Measurements from ENCODE around the gene TMIE.
A peak's percentile ranks its signal among the peaks of the same experiment; 100 is the strongest.
"Not testable (repeated sequence)": the region's sequence is repeated elsewhere in the genome, so short reads cannot be mapped to it uniquely, and the experiment has no call there.

TMIE gene

DNA sequence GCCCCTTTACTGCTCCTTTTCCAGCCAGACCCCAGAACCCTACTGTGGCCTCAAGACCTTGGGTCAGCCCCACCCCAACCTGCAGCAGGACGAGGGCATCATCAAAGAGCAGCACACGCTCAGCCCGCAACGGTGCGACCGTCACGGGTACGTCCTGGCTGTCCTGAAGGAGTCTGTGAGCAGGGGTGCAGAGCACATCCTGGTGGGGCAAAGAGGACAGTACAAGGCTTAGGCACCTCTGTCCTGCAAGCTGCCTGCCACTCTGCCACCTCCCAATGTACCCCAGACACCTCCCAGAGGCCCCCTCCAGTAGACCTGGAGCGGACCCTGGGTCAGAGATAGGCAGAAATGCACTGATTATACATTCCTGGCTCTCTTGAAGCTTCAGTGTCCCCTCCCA is 15.7 kb upstream of the TMIE start:
- DNase-seq (ENCODE audit: low read depth in 2 of 2): no peak

DNA sequence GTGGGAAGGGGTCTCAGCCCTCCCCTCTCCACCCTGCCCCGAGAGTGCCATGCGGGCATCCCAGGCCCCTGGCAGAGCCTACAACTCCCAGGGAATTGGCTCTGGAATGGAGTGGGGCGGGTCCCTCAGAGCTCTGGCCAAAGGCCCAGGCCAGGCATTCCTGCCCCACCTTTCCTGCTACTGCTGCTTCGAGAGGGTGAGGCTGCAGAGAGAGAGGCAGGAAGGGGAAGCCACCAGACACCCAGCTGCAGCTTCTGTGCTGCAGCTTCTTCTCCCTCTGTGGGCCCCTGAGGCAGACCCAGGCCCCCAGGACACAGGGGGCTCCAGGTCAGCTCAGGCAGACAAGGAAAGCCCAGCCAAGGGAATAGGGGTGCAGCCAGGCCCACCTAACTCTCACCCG is 10.4 kb upstream of the TMIE start:
- DNase-seq (ENCODE audit: low read depth in 2 of 2): no peak

GRCh38 chr3:46692566-46692990 is 8.6 kb upstream of the TMIE start:
- no peak for DNase-seq (ENCODE audit: low read depth in 2 of 2)

DNA sequence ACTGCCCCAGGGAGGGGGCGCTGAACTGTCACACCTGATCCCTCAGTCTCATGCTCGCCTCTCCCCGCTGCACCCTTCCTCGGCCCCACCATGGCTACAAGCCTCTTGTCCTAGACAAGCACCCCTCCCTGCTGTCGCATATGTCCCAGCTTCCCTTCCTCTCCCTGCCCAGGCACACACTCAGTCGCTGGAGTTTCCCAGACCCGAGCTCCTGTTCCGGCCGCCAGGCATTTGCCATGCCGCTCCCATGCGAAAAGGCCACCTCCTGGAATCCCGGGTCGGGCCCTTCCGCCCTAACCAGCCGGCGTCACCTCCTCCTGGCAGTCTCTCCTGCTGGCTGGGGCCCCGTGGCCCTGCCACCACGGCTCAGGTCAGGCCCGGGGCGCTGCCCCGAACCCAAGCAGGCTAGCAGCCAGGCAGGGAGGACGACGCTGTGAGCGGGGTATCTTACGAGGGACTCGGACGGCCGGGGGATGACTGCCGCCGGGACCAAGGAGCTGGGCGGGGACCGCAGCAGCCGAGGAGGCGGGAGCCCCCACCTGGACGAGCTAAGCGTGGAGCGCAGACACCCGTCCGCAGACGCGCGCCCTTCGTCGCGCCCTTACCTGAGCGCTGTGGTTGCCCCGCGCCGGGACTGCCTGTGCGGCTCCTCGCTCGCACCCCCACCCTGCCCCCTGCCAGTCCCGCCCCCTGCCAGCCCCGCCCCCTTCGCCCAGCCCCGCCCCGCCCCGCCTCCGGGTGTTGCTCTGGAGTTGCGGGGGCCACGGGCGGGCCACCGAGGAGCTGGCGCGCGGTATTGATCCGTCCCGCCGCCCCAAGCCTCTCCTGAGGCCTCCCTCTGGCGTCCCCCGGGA is 7.9 kb upstream of the TMIE start, which contains the start of gene ALS2CL:
ALS2CL (minus strand) TSS at position 642 of the 854 bp plus-strand sequence. CDS start 4,239 bp downstream, outside the sequence.
- DNase-seq (ENCODE audit: low read depth in 2 of 2): peak; percentile 49

DNA sequence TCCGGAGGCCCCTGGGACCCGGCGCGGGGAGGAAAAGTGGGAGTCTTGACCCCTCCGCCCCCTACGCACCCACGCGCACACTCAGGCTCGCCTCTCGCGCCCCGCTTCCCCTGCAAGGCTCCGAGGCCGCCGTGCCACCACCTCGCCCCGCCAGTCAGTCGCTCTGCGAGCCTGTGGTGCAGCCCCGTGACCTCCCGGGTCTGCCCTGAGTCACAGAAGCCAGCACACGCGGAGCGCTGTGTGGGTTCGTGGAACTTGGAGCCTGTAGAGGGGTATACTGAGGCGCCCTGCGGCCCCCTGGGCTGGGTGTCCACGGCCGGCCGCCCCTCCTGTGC is 7.3 kb upstream of the TMIE start:
- DNase-seq (ENCODE audit: low read depth in 2 of 2): peak; percentile 19 to 43

DNA sequence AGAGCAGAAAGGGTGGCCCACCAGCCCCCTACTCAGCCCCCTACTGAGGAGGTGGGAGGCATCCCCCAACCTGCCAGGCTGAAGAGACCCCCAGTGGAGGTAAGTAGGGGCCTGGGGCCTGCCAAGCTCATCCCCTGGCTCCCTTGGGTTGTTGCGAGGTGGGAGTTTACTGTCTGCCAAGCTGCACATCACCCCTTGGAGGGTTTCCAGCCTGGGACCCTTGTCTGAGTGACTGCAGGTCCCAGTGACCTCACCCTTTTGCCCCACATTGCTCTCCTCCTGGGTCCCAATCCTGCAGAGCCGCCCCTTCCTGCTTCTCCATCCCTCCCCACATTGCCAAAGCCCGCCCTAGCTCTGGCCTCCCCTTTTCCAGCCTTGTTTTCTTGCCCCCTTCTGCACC is 6.7 kb upstream of the TMIE start:
- DNase-seq (ENCODE audit: low read depth in 2 of 2): no peak

- DNase-seq (ENCODE audit: low read depth in 2 of 2): peak in 1 of 2 donors; percentile 46
Observed at GRCh38 chr3:46695177-46695961, 5.8 kb upstream of the TMIE start.

DNA sequence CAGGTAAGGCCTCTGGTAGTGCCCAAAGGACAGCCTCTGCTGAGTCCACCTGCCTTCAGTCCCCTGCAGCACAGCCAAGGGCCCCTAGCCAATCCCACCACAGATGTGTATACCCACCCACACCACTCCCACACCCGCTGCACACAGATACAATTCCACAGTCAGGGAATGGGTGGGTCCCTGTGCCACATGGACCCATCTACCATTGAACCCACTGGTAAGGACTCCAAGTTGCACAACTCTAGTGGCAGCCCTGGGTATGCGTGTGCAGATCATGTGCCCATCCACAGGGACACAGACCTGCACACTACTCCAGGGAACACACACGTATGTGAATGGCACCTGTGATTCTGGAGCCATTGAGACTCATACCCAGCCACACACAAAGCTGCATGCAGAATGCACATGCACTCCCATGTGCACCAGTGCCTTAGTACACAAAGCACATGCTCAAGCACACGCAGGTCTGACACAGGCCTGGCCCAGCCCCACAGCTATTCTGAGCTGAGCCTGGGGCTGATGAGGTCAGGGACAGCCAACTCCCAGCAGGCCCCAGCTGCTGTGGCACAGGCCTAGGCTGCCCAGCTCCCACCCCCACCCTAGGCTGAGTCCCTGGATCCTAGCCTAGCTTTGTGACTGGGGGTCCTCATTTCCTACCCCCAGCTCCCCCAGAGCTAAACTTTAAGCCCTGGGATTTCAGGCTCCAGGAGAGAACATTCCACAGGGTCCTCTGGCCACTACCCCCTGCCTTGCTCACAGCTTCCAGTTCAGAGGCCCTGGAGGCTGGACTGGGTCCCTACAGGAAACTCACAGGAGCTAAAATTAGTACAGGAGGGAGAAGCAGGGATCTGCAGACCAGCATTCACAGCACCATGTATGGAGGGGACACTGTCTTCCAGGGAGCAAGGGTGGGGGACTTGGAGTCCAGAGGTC is 5.0 kb upstream of the TMIE start:
- DNase-seq (ENCODE audit: low read depth in 2 of 2): no peak

- no peak for DNase-seq (ENCODE audit: low read depth in 2 of 2)
Observed at GRCh38 chr3:46699676-46700523, 1.3 kb upstream of the TMIE start.

DNA sequence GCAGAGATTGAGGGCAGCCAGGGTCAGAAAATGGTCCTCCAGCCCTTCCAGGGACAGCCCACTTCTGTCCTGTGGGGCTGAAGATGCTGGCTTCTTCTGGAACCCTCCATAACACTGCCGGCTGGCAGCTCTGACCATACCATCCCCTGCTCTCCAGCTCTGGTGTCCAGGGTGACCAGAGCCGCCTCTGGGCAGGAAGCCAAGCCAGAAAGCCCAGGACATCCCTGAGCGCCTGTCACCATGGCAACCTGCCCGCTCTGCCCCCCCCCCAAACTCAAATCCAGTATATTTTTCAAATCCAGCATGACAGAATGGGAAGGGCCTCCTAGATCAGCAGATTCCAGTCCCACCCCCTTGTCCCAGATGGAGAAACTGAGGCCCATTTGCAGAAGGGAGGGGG is 420 bp upstream of the TMIE start:
- no peak for DNase-seq (ENCODE audit: low read depth in 2 of 2)

GRCh38 chr3:46702246-46703012 is 1.2 kb downstream of the TMIE start:
- no peak for DNase-seq (ENCODE audit: low read depth in 2 of 2)

DNA sequence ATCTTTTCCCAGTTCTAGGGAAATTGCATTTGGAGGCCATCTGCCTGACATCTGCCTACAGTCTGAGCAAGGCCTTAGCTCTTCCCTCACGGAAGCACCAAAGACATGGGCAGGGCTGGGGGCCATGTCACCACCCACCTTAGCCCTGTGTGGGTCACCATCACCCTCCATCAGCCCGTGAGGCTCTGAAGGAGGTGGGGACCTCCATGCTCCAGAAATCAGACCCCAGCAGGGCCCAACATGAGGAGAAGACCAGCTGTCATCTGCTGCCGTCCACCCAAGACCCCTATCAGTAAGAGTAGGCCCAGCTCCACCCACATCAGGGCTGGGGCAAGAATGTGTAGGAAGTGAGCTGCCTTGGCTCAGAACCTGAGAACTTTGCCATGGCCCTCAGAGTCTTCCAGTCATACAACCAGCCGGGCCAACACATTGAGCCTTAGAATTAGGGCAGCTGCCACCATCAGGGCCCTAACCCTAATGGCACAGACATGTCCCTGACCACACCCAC is 1.9 kb downstream of the TMIE start:
- no peak for DNase-seq (ENCODE audit: low read depth in 2 of 2)

DNA sequence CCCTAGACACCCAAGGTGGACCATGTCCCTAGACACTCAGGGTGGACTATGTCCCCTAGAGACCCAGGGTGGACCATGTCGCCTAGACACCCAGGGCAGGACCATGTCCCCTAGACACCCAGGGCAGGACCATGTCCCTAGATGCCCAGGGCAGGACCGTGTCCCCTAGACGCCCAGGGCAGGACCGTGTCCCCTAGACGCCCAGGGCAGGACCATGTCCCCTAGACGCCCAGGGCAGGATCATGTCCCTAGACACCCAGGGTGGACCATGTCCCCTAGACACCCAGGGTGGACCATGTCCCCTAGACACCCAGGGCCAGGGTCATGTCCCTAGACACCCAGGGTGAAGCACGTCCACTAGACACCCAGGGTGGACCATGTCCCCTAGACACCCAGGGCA is 3.2 kb downstream of the TMIE start:
- DNase-seq (ENCODE audit: low read depth in 2 of 2): not testable (repeated sequence)

- DNase-seq (ENCODE audit: low read depth in 2 of 2): peak; percentile 46 to 54
Observed at GRCh38 chr3:46705022-46705530, 3.9 kb downstream of the TMIE start.

GRCh38 chr3:46705751-46706552 is 4.8 kb downstream of the TMIE start:
- DNase-seq (ENCODE audit: low read depth in 2 of 2): no peak

GRCh38 chr3:46706771-46707582 is 5.8 kb downstream of the TMIE start:
- no peak for DNase-seq (ENCODE audit: low read depth in 2 of 2)

GRCh38 chr3:46707601-46708011 is 6.4 kb downstream of the TMIE start:
- no peak for DNase-seq (ENCODE audit: low read depth in 2 of 2)

All from stimulated activated CD4-positive, alpha-beta T cell treated with anti-CD3 and anti-CD28 coated beads, Interleukin-4, amount 100 ng/mL, for 48 hours (primary cell).